Activated CD4-positive, alpha-beta T cell treated with anti-CD3 and anti-CD28 coated beads for 48 hours (primary cell): ENCODE data around the gene SPTBN1.
A peak's percentile ranks its signal among the peaks of the same experiment; 100 is the strongest.

ENCODE experiments used
- DNase-seq: peaks from one replicate; pipeline ENCODE4 v3.0.0-alpha.2; 2020

SPTBN1 gene

DNA sequence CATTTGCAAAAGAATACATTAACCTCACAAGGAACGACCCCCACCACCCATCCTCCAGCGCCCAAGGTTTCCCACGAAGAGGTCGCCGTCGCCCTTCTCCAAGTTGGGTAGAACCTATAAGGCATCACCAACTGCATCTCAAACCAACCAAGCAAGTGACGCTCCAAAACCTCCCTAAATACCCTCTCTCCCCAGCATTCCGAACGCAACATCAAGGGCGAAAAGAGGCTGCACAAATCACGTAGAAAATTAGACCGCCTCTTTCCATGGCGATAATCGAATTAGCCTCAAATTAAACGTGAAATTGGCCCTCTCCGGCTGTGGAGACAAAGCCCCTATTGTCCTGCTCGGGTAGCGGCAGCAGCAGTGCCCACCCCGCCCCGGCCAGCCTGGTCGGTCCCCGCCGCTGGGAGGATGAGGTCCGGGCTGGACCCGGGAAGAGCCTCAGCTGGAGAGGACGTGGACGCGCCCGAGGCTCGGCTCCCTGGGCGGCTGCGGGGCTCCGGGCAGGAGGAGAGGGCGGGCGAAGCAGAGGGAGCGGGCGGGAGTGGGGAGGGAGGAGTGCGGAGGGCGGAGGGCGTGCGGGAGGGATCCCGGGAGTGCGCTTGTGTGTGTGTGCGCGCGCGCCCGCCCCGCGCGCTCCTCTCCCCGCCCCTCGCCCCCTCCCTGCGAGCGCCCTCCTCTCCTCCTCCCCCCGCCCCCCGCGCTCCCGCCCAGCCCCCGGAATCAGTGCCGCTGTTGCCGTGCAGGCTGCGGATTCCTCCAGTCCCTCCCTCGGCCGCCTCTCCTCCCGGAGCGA, at the start of gene SPTBN1:
Gene SPTBN1 (plus strand): TSS at position 765 of the 799 bp plus-strand sequence. CDS start 70,092 bp downstream, outside the sequence.
- DNase-seq = peak; percentile 25

DNA sequence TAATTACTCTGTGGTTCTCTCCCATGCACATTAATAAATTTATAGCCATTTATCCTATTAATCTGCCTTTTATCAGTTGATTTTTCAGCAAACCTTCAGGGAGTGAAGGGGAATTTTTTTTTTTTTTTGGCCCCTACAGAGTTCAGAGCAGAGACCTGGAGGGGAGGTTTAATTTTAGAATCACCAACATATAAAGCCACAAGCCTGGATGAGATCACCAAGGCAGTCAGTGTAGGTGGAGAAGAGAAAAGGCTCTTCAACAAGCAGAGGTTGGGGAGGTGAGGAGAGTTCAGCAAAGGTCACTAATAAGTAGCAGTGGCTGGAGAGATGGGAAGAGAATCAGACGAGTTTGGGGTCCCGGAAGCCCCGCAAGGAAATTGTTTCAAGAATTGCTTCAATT, 48.4 kb upstream of the SPTBN1 start:
- no peak for DNase-seq

DNA sequence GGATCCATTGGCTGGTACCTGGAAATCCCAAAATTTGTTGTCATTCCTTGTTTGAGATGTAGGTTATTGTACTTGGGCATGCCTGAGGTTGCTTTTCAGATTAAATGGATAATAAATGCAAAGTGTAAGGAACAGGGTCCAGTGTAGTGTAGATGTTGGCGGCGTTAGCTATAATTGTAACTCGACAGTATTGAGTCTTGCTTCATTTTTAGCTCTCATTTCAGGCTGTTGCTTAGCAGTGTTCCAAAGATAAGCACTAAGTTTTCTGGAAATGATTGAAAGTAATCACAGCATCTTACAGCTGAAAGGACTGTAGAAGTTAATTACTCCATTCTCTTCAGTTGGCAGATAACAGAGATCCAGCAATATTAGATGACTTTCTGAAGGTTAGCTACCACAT, 47.8 kb upstream of the SPTBN1 start:
- DNase-seq = no peak

DNA sequence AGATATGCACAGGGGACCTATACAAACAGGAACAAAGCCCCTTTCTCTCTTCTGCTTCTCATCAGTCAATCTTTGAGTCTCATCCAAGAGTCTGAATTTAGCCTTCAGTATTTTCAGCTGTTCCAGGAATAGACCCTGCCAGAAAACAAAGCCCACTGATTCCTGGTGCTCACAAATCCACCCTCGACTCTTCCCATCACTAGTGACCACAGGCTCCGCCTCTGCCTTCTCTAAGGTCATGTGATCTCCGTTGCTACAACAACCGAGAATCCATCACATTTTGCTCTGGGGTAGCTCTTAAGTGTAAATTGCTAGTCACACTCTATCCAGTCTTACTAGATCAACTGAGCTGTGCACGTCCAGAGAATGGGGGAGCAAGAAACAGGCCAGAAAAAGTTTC, 46.4 kb upstream of the SPTBN1 start:
- no peak for DNase-seq

DNA sequence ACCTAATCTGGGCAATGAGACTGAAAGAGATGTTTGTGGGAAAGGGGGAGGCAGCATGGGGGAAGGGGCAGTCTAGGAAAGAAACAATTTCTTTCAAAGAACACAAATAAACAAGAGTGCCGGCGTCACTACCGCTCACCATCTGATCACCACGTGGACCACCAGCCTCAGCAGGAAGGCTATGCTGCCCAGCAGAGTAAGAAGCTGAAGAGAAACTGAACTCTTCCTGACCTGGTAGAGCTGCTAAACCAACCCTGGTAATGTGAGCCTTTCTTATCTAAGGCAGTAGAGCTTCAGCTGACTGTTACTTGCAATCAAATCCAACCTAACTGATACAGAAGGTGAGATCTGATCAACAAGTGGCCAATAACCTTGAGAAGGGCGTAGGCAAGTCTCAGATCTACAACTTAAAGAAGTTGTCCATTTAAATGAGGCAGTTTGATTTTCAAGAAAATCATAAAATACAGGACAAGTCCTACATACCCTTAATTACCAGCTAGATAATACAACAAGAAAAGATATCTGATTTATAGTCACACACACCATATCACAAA, 44.2 kb upstream of the SPTBN1 start:
- DNase-seq = no peak

DNA sequence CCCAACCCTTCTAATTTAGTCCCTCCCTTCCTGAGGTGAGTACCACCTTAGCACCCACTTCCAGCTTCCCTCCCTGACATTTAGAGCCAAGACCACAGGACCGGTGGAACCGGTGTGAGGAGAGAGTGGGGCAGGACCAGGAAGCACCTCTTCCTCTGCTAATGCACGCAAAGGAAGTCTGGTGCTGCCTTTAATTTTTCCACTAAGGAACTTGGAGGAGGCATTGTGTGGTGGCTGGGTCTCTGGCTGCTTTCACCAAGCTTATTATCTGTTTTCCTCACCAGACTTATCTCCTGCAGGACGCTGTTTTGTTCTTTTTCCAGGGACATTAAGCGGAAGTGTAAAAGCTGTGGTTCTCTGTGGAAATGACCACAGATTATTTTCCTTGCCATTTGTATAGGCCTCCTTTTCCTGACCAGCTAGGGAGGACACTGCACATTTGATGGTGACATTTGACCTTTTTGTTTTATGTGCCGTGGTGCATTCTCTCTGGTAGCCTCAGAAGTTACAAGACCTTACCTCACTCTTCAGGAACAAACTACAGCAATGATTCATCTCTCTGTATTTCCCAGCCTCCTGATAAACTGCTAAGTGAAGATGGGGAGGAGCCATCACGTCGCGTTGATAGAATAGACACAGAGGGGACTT, 39.8 kb upstream of the SPTBN1 start:
- DNase-seq = no peak

DNA sequence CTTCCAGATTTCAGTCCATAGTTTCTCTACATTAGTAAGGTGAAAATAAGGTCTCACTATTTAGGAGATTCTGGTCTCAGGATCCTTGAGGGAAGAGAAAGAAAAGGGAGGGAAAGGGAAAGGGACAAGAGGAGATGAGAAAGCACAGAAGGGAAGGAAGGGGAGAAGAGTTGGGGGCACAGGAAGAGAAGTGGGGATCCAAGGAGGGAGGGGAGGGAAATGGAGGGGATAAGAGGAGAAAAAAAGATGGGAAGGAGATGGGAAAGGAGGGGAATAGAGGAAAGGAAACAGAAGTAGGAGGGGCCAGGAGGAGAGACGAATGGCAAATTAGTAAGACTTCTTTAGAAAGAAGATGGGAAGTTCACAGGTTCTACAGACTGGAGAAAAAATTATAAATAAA, 39.2 kb upstream of the SPTBN1 start:
- no peak for DNase-seq

DNA sequence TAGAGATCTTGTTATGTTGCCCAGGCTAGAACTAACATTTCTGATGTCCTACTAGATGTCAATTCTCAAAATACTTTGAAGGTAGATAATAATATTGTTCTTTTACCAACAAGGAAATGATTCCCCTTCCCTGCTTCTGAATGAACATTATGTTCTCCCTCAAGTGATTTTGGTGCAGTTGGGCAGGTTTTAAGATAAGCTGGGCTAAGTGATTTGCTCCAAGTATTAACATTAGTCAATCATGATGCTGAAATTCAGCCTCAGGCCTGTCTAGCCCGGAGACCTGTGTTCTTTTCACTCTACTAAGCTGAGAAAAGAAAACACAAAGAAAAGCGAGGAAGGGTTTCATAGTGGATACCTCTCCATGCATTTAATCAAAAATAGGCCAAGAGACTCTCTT, 38.5 kb upstream of the SPTBN1 start:
- no peak for DNase-seq

DNA sequence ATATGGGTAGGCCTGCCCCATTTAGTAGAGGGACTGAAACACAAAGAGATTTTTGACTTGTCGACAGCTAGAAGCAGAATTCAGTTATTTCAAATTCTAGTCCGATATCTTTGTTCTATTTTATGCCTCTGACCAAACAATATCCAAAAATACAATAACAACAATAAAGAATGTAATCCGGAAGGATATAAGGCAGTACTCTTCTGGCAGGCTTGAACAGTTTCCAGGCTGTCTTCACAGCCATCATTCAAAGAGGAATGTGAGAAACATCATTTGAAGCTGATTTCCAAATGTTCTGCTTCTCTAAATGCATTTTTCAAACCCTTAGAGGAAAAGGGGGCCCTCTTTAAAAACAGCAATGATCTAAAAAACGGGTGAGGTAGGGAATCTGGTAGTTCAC, 36.7 kb upstream of the SPTBN1 start:
- no peak for DNase-seq

DNA sequence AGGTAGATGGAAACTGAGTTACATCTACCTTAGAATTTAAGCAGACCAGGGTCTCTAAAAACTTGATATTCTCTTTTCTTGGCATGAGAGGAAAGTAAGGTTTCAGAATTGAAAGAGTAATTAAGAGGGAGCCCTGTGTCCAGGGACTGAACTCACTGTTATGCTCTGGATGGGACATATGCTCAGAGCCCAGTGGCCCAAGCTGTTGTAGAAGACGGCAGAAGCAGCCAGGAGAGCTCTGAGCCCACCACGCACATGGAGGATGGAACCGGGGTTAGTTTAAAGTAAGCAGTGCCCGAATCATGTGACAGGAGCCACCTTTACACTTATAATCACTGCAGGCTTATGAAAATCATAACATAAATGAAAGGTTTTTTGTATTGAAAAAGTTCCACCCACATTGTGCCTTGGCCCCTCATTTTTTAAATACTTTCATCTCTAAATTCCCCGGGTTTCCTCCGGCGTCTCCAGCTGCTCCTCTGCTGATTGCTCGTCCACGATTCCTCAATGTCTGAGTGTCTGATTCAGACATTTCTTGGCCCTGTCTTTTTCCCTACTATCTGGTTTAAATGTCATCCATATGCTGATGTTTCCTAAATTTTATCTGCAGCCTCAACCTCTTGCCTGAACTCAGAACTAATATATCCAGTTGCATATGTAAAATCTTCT, 36.1 kb upstream of the SPTBN1 start:
- no peak for DNase-seq

DNA sequence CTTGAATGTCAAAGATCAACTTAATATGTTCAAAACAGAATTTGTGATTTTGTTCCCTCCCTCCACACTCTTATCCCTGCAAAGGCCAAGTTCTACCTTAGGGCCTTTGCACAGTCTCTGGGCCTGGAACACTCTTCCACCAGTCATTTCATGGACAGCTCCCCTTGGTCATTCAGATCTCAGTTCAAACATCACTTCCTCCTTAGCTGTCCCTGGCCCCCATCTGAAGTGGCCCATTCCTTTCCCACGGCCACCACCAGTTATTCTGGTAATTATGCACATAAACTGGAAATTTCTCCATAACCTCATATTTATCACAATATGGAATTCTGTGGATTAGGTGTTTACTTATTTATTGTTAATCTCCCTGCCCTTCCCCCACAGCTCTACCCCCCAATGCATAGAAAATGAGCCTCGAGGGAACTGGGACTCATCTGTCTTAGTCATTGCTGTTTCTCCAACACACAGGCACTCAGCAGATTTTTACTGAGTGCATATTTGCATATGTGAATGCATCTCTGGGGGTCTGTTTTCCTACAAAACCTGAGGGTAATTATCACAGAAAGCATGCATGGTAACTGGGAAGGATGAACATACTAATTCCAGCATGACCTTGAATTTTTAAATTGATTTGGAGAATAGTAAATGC, 35.5 kb upstream of the SPTBN1 start:
- DNase-seq = no peak

DNA sequence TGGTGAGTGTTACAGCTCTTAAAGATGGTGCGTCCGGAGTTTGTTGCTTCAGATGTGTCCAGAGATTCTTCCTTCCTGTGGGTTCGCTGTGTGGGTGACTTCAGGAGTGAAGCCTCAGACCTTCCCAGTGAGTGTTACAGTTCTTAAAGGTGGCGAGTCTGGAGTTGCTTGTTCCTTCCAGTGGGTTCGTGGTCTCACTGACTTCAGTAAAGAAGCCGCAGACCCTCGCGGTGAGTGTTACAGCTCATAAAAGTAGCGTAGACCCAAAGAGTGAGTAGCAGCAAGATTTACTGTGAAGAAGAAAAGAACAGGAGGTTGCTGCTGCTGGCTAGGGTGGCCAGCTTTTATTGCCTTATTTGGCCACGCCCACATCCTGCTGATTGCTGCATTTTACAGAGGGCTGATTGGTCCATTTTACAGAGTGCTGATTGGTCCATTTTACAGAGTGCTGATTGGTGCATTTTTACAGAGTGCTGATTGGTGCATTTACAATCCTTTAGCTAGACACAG, 34.0 kb upstream of the SPTBN1 start:
- DNase-seq = peak; percentile 54

DNA sequence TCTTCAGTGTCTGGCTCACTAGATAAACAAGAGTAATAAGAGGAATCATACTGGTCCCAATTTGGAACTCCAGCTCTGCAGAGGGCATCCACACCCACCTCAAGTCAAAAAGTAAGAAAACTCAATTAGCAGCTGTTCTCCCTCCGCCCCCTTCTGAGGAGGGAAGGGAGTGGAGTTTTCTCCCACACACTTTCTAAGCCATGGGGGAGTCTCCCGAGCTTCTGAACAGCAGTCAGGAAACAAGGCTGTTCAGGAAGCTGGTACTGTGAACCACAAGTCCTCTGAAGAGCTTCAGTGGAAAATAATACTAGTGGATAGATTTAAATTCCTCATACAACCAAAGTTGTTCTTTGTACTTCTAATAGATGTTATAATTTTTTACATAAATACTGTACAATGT, 32.9 kb upstream of the SPTBN1 start:
- DNase-seq = no peak

DNA sequence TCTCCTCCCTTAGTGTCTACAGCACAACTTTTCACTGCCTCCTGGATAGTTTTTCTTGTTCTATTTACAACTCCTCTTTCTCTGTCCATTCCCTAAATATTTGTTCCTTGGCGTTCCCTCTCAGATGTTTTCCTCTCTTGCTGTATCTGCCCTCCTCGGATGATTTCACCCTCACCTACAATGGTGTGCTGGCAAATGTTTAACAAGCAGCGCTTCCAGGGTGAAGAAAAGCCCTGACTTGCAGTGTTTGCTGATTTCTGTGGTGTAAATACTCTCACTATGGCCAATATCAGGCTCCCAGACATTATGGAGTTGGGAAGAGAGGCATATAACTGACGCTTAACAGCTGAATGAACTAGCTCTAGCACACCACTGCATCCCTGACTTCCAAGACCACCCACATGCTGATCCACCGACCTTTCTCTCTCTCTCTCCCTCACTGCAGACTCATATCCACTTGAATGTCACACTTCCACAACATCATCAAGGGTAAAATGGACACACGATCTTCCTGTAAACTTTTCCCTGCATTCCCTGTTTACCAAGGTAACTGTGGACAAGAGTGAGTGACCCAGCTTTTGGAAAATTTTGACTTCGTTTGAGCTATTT, 31.5 kb upstream of the SPTBN1 start:
- no peak for DNase-seq

DNA sequence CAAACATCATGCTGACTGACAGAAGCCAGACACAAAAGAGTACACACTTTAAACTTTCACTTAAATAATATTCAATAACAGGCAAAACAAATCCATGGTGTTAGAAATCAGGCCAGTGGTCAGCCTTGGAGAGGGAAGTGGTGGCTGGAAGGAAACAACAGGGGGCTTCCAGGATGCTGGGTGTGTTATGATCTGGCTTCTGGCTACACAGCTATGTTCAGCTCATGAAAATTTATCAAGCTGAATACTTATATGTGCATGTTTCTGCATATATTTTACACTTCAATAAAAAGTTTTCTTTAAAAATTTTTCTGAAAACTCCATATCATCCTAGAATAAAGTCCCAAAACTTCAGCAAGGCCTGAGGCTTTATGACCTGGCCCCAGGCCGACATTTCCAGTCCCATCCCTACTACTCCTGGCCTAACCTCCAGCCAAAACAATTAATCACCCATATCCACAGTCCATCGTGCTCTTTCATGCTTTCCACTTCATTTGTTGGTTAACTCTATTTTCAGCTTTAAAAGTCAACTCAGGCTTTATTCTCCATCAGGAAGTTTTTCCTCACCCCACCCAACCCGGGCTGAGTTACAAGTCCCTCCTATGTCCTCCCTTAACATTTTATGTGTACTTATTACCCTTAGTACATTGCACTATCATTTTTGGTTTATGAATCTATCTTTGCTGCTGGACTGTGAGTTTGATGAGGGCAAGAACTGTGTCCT, 27.9 kb upstream of the SPTBN1 start:
- no peak for DNase-seq

DNA sequence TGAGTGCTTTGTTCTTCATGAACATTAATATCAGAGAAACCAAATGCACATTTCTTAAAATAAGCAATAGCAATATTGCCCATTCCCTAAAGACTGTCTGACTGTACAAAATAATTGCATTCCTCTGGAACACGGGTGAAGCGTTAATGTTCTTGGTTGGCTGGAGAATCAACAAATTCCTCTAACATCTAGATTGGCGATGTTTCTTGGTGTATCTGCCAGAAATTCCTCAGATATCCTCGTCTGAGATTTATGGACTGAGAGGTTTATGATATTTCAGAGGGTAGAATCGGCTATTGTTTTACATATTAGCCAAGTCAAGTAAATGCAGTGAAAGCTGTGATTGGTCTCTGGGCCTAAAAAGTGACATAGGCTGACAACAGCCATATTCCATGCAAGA, 27.1 kb upstream of the SPTBN1 start:
- no peak for DNase-seq

DNA sequence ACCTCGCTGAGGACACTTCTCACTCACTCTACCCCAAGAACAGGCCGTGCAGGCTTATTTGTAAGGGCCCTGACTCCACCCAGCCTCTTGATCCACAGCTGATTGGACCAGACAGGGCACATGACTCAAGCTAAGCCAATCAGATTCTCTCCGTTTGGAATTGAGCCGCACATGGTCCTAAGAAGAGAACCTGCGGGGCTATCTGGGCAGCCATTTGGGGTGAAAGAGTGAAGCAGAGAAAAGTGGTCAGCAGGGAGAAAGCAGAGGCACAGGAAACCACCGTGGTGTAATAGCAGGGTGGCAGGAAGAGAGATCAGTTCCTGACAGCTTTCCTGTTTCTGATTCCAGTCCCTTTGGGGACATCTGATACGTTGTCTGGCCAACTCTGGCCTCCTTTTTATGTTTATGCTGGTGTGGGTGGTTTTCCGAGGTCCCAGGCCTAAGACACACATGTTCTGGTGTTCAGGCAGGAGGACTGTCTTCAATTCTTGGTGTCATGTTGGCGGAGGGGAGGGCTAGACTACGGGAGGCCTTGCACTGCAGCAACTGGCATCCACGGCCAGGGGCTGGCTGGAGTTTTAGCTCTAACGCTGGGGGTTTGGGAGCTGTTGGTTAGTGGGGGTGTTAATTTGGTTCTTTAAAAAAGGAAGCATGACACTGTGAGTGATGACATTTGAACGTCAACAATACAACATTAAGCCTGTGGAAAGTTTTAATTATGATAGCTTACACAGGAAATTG, 26.1 kb upstream of the SPTBN1 start:
- peak; percentile 13 for DNase-seq

DNA sequence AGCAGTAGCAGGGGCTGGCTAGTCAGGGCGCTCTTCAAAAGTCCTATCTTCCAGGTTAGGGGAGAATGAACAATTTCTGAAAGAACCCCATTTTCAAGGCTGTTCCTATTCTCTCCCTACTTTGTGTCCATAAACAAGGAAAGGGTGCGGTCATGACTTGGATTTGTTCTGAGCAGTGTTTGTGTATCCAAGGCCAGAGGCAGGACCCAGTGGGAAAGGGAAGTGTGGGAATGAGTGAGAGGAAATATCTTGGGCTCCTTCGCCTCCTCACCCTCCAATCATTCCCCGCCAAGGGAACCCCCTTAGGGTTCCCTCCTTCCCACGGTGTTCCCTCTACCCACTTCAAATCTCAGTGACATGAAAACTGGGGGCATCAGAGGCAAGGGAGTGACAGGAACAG, 25.5 kb upstream of the SPTBN1 start:
- DNase-seq = no peak

DNA sequence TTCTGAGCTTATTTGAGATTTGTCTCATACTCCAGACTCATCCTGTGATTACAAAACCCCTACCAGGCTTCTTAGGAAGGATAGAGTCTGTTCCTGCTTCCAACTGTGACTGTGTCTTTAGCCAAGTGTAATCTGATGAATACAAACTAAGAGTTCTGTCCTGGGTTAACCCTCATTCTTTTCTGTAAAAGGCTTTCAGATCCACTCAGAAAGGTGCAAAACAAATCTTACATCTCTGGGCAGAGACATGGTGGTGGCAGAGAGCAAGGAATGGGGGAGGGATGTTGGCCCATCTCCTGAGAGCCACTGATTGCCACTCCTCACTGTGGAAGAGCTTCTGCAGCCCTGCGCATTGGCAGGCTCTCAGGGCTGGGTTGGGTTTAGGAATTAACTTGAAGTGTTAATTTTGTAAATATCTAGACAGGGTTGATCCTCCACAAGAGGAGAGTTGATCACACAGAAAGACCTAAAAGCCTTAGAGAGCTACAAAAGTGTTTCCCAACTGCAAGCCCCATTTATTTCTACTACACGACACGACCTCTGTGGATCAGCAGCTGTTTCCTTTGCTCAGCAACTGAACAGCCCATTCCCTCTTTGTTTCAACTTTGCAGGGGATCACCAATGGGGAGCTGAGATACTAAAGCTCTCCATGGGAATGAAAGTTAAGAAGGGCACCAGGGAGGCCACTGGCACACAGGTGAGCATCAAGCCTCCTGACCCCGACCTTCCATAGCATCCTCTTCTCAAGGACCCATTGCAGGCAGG, 23.7 kb upstream of the SPTBN1 start:
- no peak for DNase-seq

DNA sequence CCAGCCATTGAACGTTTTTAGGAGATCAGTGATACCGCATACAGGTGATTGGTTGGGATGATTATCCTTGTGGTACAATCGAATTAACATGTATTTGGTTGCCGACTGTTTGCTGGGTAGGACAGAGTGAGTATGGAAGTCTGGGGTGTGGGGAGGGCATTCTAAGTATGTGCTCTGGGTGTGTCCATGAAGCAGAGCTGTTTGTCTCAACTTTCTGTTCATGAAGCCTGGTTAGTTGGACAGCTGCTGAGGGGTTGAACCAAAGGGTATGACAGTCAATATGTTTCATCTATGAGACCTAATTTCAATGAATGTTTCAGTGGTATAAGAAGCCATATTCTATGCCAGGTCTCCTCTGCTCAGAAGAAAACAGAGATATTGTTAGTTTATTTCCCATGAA, 21.9 kb upstream of the SPTBN1 start:
- DNase-seq = no peak
